HG03196 (cell line): ENCODE measurements around the gene ACAP3.

Experiments
- ATAC-seq: cut with Tn5 transposase; IDR thresholded peaks from one replicate; pipeline ENCODE4 v1.9.1; 2021; ENCODE audit not compliant: unreplicated experiment

The ACAP3 gene

GRCh38 chr1:1246577-1247340 lies 61.0 kb downstream of the ACAP3 start, which contains the start of gene C1QTNF12:
TSS of gene C1QTNF12 (minus strand) at chr1:1246722. CDS start at chr1:1246690, 32 bp downstream.
- ATAC-seq: no peak

- ATAC-seq: no peak
Observed at GRCh38 chr1:1245817-1246576, 61.7 kb downstream of the ACAP3 start.

- no peak for ATAC-seq
Observed at GRCh38 chr1:1245178-1245816, 62.4 kb downstream of the ACAP3 start.

GRCh38 chr1:1244192-1244811 lies 63.4 kb downstream of the ACAP3 start:
- ATAC-seq: no peak

- ATAC-seq: no peak
Observed at GRCh38 chr1:1243807-1244191, 63.9 kb downstream of the ACAP3 start.

GRCh38 chr1:1243266-1243660 lies 64.5 kb downstream of the ACAP3 start:
- ATAC-seq: no peak

- ATAC-seq: no peak
Observed at GRCh38 chr1:1242461-1243265, 65.1 kb downstream of the ACAP3 start.
